Activated CD4-positive, CD25-positive, alpha-beta regulatory T cell treated with anti-CD3 and anti-CD28 coated beads, Interleukin-2, amount 50 U/mL, for 24 hours (primary cell): ENCODE results near the gene KDELR3.
A peak's percentile ranks its signal among the peaks of the same experiment; 100 is the strongest.
"Not testable (repeated sequence)": the region's sequence is repeated elsewhere in the genome, so short reads cannot be mapped to it uniquely, and the experiment has no call there.

Source experiments
- ATAC-seq, 2 donors: fragments of 150-1000 bp; cut with Tn5 transposase; one replicate each; pipeline ENCODE4 v1.10.0; 2021; ENCODE audit warnings: mild to moderate bottlenecking in 1 of 2, moderate library complexity in 1 of 2

Gene KDELR3

GRCh38 chr22:38456841-38457699 is 10.8 kb upstream of the KDELR3 start:
- ATAC-seq: no peak

DNA sequence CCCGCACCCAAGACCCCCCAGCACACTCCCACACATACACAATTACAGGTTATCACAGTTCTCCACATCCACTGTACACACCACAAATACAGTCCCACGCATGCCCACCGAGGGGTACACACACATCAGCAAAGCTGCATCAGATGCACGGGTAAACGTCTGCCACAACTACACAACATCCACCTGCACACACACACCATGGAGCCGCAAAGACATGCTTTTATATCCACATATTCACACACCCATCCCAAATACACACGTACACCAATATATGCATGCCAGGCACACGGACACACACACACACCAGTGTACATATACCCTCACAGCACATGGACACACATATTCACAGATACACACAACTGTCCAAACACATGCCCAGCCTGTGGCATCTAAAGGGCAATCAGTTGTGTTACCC is 7.5 kb upstream of the KDELR3 start:
- no peak for ATAC-seq

DNA sequence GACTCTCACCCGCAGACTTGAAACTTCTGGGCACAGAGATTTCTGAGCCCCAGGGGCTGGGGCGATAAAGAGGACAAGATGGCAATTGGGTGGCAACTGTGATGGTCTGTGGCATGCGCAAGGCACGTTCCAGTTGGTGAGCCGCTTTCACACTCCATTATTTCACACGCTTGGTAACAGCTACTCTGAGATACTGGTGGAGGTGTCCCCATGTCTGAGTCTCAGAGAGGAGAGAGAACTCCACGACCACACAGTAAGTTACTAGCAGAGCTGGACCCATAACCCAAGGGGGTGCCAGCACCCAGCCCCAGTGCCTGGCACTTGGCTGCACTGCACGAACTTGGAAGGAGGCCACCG is 6.9 kb upstream of the KDELR3 start:
- ATAC-seq: peak in 1 of 2 donors; percentile 18

DNA sequence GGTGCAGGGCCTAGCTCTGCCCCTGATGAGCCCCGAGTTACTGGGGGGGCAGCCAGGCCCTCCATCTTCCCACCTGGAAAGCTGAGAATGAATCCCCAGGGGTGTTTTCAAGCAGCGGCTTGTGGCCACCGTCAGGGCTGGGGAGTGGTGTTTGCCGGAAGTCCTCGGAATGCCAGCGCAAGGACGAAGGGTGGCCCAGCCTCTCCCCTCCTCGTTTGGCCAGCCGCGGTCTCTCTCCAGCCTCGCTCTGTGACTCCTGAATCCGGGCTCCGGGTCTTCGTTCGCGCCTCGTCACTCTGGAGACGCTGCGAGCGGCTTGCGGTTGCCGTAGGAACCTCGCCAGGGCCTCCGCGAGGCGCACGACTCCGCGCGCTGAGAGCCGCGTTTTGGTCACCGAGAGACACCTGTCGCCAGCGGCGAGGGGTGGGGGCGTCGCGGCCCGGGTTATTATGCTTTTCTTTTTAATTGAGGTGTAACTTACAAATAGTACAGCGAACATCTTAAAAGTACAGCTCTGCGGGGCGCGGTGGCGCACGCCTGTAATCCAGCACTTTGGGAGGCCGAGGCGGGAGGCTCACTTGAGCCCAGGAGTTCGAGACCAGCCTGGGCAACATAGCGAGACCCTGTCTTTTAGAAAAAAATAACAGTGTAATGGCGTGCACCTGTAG is 6.3 kb upstream of the KDELR3 start:
- ATAC-seq: peak; percentile 58 to 61

- no peak for ATAC-seq
These were observed 4.7 kb upstream of the KDELR3 start for GRCh38 chr22:38462960-38463784.

DNA sequence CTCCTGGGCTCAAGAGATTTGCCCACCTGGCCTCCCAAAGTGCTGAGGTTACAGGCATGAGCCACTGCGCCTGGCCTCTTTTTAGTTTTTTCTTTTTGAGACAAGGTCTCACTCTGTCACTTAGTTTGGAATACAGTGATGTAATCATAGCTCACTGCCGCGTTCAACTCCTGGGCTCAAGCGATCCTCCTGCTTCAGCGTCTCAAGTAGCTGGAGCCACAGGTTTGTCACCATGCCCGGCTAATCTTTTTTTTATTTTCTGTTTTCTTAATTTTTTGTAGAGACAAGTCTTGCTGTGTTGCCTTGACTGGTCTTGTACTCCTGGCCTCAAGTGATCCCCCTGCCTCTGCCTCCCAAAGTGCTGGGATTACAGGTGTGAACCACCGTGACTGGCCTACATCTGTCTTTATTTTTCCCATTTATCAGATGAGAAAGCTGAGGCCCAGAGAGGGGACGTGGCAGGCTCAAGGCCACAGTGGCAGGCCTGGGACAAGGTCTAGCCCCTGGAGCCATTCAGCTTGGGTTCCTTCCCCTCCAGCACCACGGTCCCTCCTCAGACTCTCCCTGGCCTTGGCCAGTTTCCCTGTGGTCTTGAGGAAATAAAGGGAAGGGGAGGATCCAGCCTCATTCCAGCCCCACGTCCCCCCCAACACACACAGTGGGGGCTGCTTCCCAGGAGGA is 2.8 kb upstream of the KDELR3 start:
- no peak for ATAC-seq

DNA sequence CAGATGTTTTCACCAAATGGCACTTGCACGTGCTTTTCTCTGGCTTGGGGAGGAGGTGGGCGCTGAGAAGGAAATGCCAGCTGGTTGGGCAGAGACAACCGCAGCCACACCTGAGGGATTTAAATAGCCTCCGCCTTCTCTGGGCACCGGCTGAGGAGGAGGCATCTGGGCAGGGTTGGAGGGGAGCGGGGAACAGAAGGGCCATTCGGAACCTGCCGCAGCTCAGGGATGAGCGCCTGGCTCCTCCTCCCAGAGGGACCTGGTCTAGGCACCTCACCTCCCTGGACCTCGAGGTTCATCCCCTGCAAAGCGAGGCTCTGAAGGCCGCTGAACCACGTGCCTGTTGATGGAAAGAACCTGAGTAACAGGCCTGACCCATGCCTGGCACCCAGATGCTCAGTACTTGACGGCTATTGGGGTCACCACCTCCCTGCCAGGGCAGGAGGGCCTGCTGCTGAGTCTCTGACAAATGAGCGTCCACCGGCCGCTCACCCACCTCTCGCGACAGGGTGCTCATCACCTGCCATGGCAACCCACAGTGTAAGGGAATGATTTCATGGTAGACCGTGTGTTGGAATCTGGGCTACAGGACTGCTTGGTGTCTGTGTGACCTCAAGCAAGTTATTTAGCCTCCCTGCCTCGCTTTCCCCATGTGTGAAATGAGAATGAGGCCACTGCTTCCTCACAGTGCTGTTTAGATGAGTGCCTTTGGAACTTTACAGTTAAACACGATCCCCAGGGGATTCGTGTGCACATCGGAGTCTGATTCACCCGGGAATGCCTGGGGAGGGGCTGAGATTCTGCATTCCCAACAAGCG is 2.0 kb upstream of the KDELR3 start:
- ATAC-seq: no peak

DNA sequence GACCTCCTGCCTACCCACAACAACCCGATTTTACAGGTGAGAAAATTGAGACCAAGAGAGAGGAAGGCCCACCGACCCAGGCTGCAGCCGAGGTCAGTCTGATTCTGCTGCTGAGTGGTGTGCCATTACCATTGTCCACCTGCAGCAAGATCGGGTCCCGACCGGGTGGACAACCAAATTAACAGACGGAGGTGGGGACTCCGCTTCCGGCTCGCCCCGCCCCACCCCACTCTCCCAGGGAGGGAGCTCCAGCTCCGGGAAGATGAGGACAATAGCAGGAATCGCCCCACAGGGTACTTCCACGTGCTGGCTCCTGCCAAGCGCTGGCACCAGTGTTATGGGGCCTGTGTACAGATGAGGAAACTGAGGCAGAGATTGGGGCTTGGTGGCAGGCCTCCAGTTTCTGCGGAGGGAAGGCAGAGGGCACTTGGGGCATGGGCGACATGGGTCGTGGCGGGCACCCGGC is 425 bp upstream of the KDELR3 start:
- no peak for ATAC-seq

GRCh38 chr22:38468443-38469305 is 778 bp downstream of the KDELR3 start:
- no peak for ATAC-seq

DNA sequence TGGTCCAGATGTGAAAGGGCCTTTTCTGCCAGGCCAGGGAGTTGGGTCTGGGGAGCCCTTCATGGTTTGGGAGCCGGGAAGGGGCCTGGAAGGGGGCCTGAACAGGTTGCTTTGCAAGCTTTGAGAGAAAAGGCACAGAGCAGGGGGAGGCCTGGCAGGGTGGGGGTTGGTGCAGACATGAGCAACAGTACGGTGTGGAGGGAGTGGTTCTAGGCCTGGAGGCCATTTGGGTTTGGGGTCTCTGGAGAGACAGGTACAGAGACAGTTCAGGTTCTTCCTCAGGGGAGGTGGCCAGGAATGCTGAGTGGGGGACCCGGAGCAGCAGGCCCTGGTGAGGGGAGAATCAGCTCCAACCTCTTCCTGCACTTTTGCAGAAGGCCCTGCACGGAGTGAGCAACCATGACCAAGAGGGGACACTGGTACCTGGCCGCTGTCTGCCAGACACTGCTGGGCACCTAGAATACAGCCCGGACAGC is 1.4 kb downstream of the KDELR3 start:
- no peak for ATAC-seq

GRCh38 chr22:38470179-38470578 is 2.3 kb downstream of the KDELR3 start:
- ATAC-seq: not testable (repeated sequence)

- ATAC-seq: no peak
These were observed 3.3 kb downstream of the KDELR3 start for GRCh38 chr22:38471237-38471636.

- peak in 1 of 2 donors; percentile 10 for ATAC-seq
These were observed 6.2 kb downstream of the KDELR3 start for GRCh38 chr22:38474003-38474607.

GRCh38 chr22:38477585-38477984 is 9.7 kb downstream of the KDELR3 start:
- no peak for ATAC-seq

DNA sequence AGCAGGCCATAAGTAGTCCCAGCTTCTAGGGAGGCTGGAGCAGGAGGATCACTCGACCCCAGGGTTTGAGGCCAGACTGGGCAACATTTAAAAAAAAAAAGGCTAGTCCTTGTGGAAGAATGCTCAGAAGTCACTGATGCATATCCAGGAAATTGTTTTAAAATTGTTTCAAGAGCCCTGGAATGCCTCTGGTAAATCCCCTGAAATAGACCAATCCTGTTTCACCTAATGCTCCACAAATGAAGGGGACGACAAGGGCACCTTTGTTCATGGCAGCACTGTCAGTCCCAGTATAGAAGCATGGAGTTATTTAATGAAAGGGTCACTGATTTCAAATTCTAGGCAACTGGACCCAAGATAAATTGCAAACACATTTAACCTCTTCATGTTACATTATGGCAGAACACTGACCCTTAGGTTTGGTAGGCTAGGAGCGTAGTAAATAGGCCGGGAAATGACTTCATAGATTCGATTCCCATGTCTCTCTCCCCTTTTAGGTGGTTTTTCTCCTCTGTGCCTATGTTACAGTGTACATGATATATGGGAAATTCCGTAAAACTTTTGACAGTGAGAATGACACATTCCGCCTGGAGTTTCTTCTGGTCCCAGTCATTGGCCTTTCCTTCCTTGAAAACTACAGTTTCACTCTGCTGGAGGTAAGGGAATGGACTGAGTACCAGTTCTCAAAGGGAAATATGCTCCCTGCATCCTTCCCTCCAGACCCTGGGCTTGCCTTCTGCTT is 11.4 kb downstream of the KDELR3 start:
- ATAC-seq: no peak

- no peak for ATAC-seq
These were observed 13.4 kb downstream of the KDELR3 start for GRCh38 chr22:38481162-38481870.

DNA sequence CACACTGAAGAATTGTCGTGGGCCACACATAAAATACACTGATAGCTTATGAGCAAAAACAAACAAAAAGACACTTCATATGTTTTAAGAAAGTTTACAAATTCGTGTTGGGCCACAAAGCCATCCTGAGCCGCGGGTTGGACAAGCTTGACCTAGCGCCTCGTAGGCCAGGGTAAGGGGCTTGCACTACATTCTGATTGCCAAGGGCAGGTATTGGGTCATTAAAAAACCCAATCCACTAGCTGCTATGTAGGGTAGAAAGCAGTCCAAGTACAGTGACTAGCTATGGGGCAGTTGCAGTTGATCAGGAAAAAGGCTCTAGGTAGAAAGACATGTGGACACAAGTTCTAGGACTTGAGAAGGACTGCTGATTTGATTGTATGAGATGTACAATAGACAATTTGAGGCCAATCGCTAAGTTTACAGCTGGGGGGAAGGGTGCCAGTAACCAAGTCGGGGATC is 14.0 kb downstream of the KDELR3 start:
- no peak for ATAC-seq

DNA sequence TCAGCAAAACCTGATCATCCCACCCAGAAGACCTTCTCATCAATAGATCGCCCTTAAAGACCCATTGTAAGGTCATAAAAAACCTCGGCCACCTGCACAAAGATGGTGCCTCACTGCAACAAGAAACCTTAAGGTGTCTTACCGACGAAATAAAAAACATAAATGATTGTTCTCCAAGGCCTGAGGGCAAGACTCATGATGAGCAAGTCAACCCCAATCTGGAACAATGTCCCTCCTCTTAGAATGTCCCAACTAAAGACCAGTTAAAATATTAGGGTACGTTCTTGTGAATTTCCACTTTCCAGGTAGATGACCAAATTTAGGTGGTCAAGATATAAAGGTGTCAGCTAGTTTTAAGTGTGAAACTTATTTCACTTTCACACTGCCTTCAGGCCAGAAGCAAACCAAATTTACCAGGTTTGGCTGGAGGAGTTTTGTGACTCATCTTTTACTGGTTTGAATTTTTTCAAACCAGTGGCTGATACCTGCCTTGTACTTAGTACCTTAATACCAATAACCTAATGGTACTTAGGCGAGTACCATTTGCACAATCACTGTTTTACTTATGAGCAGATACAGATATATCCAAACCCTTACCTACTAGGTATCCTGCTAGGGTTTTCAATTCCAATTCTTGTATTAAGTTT is 14.9 kb downstream of the KDELR3 start:
- ATAC-seq: no peak
